ENCODE results near the gene ATP1B1. TPM values are rescaled to one million over a fixed set of nuclear protein-coding genes. Genes with fewer than 3 reads are reported as not detected.

Gene ATP1B1
- total and polyA plus RNA-seq, 2 of the 13 experiments (the other 11 are each of a cell fraction or from before 2014, with no cell fraction given), result 134 to 135 TPM

GRCh38 chr1:169086603-169087455, 19.7 kb upstream of the ATP1B1 start (continued):
- no peak for TF ChIP-seq ZNF281 (CRISPR knock-in tag; IDR thresholded peaks at IDR 0.05; ENCODE audit: borderline replicate concordance)
- TF ChIP-seq MAFK (conservative IDR thresholded peaks at IDR 0.05 in 1 of 2, IDR thresholded peaks at IDR 0.05 in 1 of 2; ENCODE audit: low read length in 2 of 2), result no peak
- no peak for TF ChIP-seq EZH2 (conservative IDR thresholded peaks at IDR 0.05; ENCODE audit: low read depth, low read length)
- no peak for TF ChIP-seq NAIF1 (CRISPR knock-in tag; IDR thresholded peaks at IDR 0.05; ENCODE audit: borderline replicate concordance)
- no peak for TF ChIP-seq ZNF510 (CRISPR knock-in tag; IDR thresholded peaks at IDR 0.05; ENCODE audit: low read depth)
- no peak for TF ChIP-seq TAF1 (CRISPR knock-in tag; IDR thresholded peaks at IDR 0.05)
- no peak for TF ChIP-seq IRX3 (CRISPR knock-in tag; IDR thresholded peaks at IDR 0.05; ENCODE audit: borderline replicate concordance, low read depth)
- TF ChIP-seq HBP1 (CRISPR knock-in tag; IDR thresholded peaks at IDR 0.05; ENCODE audit: low read depth), result no peak
- no peak for TF ChIP-seq SATB2 (CRISPR knock-in tag; IDR thresholded peaks at IDR 0.05)
- TF ChIP-seq ADNP (CRISPR knock-in tag; IDR thresholded peaks at IDR 0.05), result no peak
- TF ChIP-seq ZNF275 (CRISPR knock-in tag; IDR thresholded peaks at IDR 0.05; ENCODE audit: borderline replicate concordance), result no peak
- TF ChIP-seq ZNF564 (CRISPR knock-in tag; IDR thresholded peaks at IDR 0.05), result no peak
- no peak for TF ChIP-seq UBTF (CRISPR knock-in tag; IDR thresholded peaks at IDR 0.05)
- TF ChIP-seq ZSCAN21 (CRISPR knock-in tag; IDR thresholded peaks at IDR 0.05; ENCODE audit: borderline replicate concordance), result no peak
- TF ChIP-seq MLLT10 (CRISPR knock-in tag; IDR thresholded peaks at IDR 0.05), result no peak
- no peak for TF ChIP-seq ZFP41 (CRISPR knock-in tag; IDR thresholded peaks at IDR 0.05; ENCODE audit: borderline replicate concordance)
- TF ChIP-seq RBFOX2 (IDR thresholded peaks at IDR 0.05; ENCODE audit: low read depth, low read length), result no peak
- no peak; the same call in 1 of the 2 replicates for TF ChIP-seq ZFX (CRISPR knock-in tag; IDR thresholded peaks at IDR 0.05; ENCODE audit: low read depth)
- no peak for TF ChIP-seq ZNF160 (CRISPR knock-in tag; IDR thresholded peaks at IDR 0.05)
- no peak for TF ChIP-seq TOE1 (CRISPR knock-in tag; IDR thresholded peaks at IDR 0.05)
- no peak for TF ChIP-seq LBX2 (CRISPR knock-in tag; IDR thresholded peaks at IDR 0.05; ENCODE audit: borderline replicate concordance)
